Measurements from ENCODE around the gene BLOC1S6.

Gene BLOC1S6

GRCh38 chr15:45588219-45588875 is 1.2 kb downstream of the BLOC1S6 start:
- no peak for DNase-seq

GRCh38 chr15:45589256-45589655 is 2.1 kb downstream of the BLOC1S6 start:
- no peak for DNase-seq

- DNase-seq = no peak
Measured at GRCh38 chr15:45594319-45594718, 7.1 kb downstream of the BLOC1S6 start.

DNA sequence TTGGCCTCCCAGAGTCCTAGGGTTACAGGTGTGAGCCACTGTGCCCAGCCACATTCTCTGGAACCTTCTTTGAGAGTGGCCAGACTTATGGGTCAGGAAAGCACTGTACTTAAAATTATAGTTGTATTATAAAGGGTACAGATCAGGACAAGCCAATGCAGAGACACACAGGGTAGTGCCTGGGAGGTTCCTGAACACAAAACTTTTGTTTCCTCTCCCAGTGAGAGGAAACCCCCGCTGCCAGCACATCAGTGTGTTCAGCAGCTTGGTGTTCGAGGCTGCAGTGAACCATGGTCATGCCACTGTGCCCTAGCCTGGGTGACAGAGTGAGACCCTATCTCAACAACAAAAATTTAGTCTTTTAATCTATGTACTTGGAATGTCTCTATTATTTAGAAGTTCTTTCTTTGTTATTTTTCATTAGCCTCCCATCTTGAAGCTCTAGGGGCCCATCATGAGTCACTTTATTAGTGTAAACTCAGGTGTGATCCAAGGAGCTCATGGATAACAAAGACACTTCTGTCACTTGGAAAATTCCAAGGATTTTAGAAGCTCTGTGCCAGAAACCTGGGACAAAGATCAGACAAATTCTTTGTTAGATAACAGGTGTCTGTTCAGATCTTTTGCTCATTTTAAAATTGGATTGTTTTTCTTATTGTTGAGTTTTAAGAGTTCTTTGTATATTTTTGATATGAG is 7.8 kb downstream of the BLOC1S6 start:
- no peak for DNase-seq

DNA sequence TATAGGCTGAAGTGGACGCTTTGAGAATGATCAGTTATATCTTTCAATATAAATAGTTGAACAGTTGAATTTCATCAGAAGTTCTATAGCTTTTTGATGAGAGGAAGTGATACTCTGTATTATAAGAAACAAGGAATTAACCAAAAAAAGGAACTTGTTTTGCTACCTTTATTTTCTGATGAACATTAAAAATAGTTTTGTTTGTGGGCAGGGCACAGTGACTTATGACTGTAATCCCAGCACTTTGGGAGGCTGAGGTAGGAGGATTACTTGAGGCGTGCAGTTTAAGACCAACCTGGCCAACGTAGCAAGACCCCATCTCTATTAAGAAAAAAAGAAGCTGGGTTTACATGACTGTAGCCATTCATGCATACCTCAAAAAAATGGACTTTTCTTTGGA is 16.7 kb downstream of the BLOC1S6 start:
- no peak for DNase-seq

DNA sequence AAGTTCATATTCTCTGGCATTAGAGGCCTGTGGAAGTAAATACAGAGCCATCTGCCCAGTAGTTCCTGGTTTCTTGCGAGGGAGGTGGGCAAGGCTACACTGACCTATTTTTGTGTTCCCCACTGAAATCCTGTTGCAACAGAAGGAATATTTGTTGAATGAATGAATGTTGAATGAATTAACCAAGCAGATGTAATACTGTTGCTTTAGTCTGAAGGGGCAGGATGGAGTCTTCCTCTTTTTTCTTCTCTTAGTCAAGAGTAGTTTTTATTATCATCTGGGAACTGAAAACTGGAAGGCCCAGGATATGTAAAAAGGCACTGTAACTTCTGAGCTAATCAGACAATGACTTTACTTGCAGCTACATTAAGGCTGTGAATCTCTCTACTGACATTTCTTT is 17.1 kb downstream of the BLOC1S6 start:
- DNase-seq = no peak

DNA sequence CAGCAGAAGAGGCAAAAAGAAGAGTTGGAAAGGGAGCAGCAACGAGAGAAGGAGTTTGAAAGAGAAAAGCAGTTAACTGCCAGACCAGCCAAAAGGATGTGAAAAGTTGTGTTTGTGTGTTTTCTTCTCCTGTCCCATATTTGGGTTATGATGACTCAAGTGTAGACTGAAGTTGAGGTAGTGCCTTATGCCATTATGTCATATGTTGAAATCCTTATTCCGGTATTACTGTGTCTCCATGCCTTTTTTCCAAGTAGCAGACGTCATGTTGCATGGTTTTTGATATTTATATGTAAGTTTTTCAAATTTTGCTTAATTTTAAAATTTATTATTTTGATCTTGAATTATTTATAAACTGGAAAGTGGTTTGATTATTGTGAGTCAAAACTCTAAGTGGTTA is 19.2 kb downstream of the BLOC1S6 start:
- DNase-seq = no peak

- no peak for DNase-seq
Measured at GRCh38 chr15:45606841-45607240, 19.7 kb downstream of the BLOC1S6 start.

GRCh38 chr15:45611305-45611704 is 24.1 kb downstream of the BLOC1S6 start:
- no peak for DNase-seq

GRCh38 chr15:45612790-45613415 is 25.7 kb downstream of the BLOC1S6 start:
- no peak for DNase-seq

DNA sequence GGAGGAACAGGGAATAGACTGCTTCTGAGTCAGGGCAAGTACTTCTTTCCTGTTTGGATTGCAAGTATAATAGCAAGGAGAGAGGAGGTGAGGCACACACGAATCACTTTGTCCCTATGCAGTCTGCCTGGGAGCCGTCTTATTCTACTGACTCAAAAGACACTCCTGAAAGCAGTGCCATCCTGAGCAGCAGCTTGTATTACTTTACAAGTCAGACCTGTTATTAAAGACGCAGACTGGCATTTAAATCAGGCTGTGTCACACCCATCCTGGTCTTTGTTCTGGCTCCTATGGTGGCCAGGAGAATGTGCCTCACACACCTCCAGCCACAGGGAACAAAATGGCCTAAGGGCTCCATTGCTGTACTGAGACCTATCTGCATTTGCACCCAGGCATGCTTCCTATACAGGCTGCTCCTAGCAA is 29.7 kb downstream of the BLOC1S6 start:
- no peak for DNase-seq

DNA sequence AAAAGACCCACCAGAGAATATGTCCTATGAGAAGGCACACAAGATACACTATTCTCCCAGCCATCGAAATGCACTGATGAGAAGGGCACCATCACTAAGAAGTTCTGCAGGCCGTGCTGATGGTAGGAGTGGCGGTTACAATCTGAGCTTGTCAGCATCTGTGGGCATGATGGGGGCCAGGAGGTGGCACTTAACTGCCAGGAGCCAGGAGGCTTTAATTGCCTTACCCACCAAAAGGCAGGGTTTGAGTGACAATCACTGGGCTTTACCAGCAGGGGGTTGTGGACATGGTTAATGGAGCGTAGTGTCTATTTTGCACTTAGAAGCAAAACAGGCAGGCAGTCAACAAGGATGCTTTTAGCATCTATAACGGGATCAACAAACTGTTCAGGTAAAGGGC is 31.6 kb downstream of the BLOC1S6 start:
- DNase-seq = no peak

DNA sequence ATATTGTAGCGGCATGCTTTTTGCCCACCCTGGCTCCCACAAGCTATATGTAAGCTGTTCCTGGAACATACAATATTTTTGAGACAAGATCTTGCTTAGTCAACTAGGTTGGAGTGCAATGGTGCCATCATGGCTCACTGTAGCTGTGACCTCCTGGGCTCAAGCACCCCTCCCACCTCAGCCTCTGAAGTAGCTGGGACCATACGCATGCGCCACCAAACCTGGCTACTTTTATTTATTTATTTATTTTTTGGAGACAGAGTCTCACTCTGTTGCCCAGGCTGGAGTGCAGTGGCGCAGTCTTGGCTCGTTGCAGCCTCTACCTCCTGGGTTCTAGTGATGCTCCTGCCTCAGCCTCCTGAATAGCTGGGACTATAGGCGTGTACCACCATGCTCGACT is 41.0 kb downstream of the BLOC1S6 start:
- DNase-seq = no peak

- DNase-seq = no peak
Measured at GRCh38 chr15:45630917-45631691, 43.9 kb downstream of the BLOC1S6 start.

DNA sequence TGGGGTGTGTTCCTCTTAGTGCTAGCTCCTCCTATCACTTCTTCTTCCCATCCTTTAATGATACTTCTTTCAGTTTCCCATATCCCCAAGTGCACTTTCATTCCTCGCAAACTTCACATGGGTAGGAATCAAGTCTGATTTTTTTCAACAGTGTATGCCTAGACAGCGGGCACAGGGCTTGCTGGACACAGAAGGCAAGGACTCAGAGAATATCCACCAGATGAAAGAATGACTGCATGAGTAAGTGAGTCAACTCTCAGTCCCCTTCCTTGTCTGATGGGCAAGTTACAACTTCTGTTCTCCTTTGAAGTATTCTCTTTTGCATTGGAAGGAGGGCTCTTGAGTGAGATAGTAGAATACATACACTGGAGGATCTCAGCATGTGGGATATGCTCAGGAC is 44.6 kb downstream of the BLOC1S6 start:
- no peak for DNase-seq

- DNase-seq = no peak
Measured at GRCh38 chr15:45634432-45635190, 47.4 kb downstream of the BLOC1S6 start, which contains the start of gene SQOR. SQOR (plus strand) TSS chr15:45635029; CDS start chr15:45658924, 23,895 bp downstream.

DNA sequence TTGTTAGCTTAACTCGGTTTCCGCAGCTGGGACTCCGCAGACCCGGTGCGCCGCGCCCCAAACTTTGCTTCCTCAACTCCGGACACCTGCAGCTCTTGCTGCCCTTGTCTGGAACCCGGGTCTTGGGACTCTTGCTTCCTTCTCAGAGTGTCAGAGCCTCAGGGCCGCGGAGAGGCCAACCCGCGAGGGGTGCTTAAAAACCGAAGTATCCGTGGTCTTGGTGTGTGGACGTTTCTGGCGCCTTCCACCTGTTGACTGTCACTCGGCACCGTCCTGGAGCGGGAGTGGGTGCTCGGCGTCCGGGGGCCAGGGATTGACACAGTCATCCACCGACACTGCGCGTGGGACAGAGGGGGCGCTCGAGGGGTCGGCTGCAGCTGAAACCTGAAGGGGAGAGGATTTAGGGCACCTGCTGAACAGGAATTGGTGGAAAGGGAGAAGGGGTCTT is 48.0 kb downstream of the BLOC1S6 start:
- DNase-seq = no peak

GRCh38 chr15:45635763-45636292 is 48.6 kb downstream of the BLOC1S6 start:
- DNase-seq = no peak

DNA sequence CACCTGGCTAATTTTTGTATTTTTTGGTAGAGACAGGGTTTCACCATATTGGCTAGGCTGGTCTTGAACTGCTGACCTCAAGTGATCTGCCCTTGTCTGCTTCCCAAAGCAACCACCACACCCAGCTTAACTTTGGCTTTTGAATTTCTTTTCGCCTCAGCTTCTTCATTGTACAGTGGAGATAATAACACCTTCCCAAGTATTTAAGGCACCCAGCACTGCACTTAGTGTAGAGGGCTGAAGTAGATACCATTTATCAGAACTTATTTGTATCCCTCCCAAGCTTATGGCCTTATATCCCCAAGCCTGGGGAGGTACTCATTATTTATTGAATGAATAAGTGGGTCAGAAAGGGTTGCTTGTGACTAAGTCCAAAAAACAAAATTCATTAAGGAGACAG is 50.0 kb downstream of the BLOC1S6 start:
- DNase-seq = no peak

- DNase-seq = no peak
Measured at GRCh38 chr15:45637552-45638033, 50.4 kb downstream of the BLOC1S6 start.

DNA sequence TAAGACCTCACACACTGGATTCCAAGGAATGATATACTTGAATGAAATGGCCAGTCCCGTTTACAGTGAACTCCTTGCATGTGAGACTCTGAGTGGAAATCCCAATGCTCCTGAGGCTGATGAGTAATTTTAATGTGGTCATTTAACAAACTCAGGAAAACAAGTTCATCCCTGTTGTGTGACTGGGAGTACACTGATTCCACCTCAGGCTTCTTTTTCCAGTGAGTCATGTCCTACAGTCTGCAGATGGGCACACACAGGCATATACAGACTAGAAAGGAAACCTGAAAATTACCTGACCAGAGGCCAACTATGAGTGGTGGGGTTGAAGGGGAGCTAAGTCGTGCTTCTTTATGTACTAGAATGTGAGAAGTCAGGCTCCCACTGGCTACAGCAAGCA is 53.4 kb downstream of the BLOC1S6 start:
- DNase-seq = no peak

GRCh38 chr15:45641374-45641781 is 54.2 kb downstream of the BLOC1S6 start:
- no peak for DNase-seq

Measured in DMS153 (cell line).